Upper lobe of left lung (tissue), 6 donors: Measurements from ENCODE around the gene CNOT10. TPM values are rescaled to one million over a fixed set of nuclear protein-coding genes. Genes with fewer than 3 reads are reported as not detected.
"Not testable (repeated sequence)": the region's sequence is repeated elsewhere in the genome, so short reads cannot be mapped to it uniquely, and the experiment has no call there.

Experiments used
- ATAC-seq, 2 donors: fragments of 200-7000 bp; cut with Tn5 transposase; one replicate each; pipeline ENCODE4 v1.9.1; 2022; ENCODE audit warnings: mild to moderate bottlenecking in 2 of 2, moderate library complexity in 2 of 2; ENCODE audit not compliant: low FRiP score in 2 of 2
- DNase-seq, 2 donors: peaks; one replicate each; pipeline ENCODE4 v3.0.0-alpha.2; 2019 to 2020
- H3K27ac ChIP-seq, 4 donors: fragments of 200-600 bp; sonication (generic); one replicate each; pipeline ENCODE4 v1.5.1; 2016 to 2019
- H3K27me3 ChIP-seq, 4 donors: fragments of 200-600 bp; sonication (generic); one replicate each; pipeline ENCODE4 v1.5.1; 2017 to 2019
- H3K36me3 ChIP-seq, 4 donors: fragments of 200-600 bp; sonication (generic); one replicate each; pipeline ENCODE4 v1.5.1; 2016 to 2019
- H3K4me1 ChIP-seq, 4 donors: fragments of 200-600 bp; sonication (generic); one replicate each; pipeline ENCODE4 v1.5.1; 2018 to 2019
- H3K4me3 ChIP-seq, 4 donors: fragments of 200-600 bp; sonication (generic); one replicate each; pipeline ENCODE4 v1.5.1; 2017 to 2019; ENCODE audit warnings: mild to moderate bottlenecking in 2 of 4, moderate library complexity in 1 of 4
- H3K9me3 ChIP-seq, 4 donors: fragments of 200-600 bp; sonication (generic); one replicate each; pipeline ENCODE4 v1.5.1; 2018 to 2019
- EP300 ChIP-seq, 4 donors: sonication (generic); formaldehyde crosslinking; IDR thresholded peaks; one replicate each; pipeline ENCODE4 v1.5.1; 2017; ENCODE audit warnings: antibody characterized with exemption in 4 of 4, control low read depth in 2 of 4
- POLR2A ChIP-seq, 4 donors: fragments of 450-650 bp; IDR thresholded peaks; one replicate each; pipeline ENCODE4 v1.5.1; 2016 to 2017; ENCODE audit warnings: antibody characterized with exemption in 4 of 4, mild to moderate bottlenecking in 2 of 4
- POLR2AphosphoS5 ChIP-seq, 2 donors: sonication (generic); formaldehyde crosslinking; IDR thresholded peaks; one replicate each; pipeline ENCODE4 v1.5.1; 2017; ENCODE audit warnings: antibody characterized with exemption in 2 of 2
- WGBS, 2 donors: methylation state at CpG; one replicate each; pipeline ENCODE4 v1.1.5; 2017 to 2018; 5-methylcytosine and 5-hydroxymethylcytosine counted together
- total RNA-seq, 6 donors: library from RNA; depleted of rRNA in 4 of 6; stranded (reverse); fragments of >200 nt in 4 of 6; gene quantifications; one replicate each; pipeline versions ENCODE4 v1.1.0 to v1.2.1, GENCODE V29; 2016 to 2021
- TF ChIP-seq, protein P1 (sequence below), 6 experiments: fragments of 450-650 bp in 4 of 6; fragments of 200-600 bp in 2 of 6; sonication (generic) in 2 of 6; IDR thresholded peaks; one replicate each; pipeline ENCODE4 v1.5.1; 2016 to 2019; ENCODE audit warnings: antibody characterized with exemption in 6 of 6
- donor health status: DM: no; HTN: no; CAD: no; lungs with moderate emphysema.
- donor health status: DM: no; HTN: yes; CAD: no; lungs with severe emphysema.

CNOT10 gene
- total RNA-seq, 6 donors from 2014 or later = 19.1 to 47.1 (median 29.6) TPM

DNA sequence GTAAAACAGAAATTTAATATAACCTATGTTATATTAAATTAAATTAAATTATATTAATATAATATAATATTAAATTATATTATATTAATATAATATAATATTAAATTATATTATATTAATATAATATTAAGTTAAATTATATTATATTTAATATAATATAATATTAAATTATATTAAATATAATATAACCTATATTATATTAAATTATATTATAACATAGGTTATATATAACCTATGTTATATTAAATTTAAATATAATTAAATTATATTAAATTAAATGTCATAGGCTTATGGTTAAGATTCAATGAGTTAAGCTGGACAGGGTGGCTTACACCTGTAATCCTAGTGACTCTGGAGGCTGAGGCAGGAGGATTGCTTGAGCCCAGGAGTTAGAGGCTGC lies 40.6 kb upstream of the CNOT10 start:
- H3K27ac ChIP-seq = no peak overlapping the region
- TF ChIP-seq POLR2A (IDR thresholded peaks at IDR 0.05) (no peak), EP300 (IDR thresholded peaks at IDR 0.05) (no peak), POLR2AphosphoS5 (IDR thresholded peaks at IDR 0.05) (no peak)
- TF ChIP-seq, protein P1, sequence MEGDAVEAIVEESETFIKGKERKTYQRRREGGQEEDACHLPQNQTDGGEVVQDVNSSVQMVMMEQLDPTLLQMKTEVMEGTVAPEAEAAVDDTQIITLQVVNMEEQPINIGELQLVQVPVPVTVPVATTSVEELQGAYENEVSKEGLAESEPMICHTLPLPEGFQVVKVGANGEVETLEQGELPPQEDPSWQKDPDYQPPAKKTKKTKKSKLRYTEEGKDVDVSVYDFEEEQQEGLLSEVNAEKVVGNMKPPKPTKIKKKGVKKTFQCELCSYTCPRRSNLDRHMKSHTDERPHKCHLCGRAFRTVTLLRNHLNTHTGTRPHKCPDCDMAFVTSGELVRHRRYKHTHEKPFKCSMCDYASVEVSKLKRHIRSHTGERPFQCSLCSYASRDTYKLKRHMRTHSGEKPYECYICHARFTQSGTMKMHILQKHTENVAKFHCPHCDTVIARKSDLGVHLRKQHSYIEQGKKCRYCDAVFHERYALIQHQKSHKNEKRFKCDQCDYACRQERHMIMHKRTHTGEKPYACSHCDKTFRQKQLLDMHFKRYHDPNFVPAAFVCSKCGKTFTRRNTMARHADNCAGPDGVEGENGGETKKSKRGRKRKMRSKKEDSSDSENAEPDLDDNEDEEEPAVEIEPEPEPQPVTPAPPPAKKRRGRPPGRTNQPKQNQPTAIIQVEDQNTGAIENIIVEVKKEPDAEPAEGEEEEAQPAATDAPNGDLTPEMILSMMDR (IDR thresholded peaks at IDR 0.05) = no peak
- H3K4me3 ChIP-seq = no peak overlapping the region
- H3K36me3 ChIP-seq = no peaks in the 10 kb centered on the region
- no peaks in the 10 kb centered on the region for H3K4me1 ChIP-seq
- H3K27me3 ChIP-seq = no peaks in the 10 kb centered on the region
- no peak for DNase-seq
- no peak for ATAC-seq
- no peaks in the 10 kb centered on the region for H3K9me3 ChIP-seq

DNA sequence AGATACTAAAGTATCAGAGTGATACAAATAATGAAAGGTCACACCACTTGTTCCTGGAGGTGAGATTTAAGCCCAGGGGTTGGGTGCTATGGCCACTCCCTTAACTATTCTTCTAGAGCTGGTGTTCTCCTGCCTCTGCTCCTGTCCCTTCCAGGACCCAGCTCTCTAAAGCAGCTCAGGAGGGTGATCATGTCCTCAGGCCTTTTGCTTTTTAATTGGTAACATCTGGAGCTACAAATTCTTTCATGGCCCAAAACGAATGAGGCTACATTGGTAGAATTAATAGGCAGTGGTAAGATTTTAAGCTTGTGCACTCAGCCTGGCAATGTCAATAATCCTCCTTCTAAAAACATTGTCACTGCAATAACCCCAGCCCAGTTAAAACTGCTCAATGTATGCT lies 38.2 kb upstream of the CNOT10 start:
- TF ChIP-seq POLR2A (IDR thresholded peaks at IDR 0.05) (no peak), POLR2AphosphoS5 (IDR thresholded peaks at IDR 0.05) (no peak), EP300 (IDR thresholded peaks at IDR 0.05) (no peak)
- TF ChIP-seq, protein P1 (IDR thresholded peaks at IDR 0.05) = no peak
- no peaks in the 10 kb centered on the region for H3K9me3 ChIP-seq
- H3K36me3 ChIP-seq = no peaks in the 10 kb centered on the region
- H3K4me1 ChIP-seq = no peaks in the 10 kb centered on the region
- DNase-seq (no peak), ATAC-seq (no peak)
- no peak overlapping the region for H3K4me3 ChIP-seq
- no peak overlapping the region for H3K27ac ChIP-seq
- no peaks in the 10 kb centered on the region for H3K27me3 ChIP-seq
- WGBS, 2 donors = 47 to 60% methylated on average over 1 of the region's 1 CpG

DNA sequence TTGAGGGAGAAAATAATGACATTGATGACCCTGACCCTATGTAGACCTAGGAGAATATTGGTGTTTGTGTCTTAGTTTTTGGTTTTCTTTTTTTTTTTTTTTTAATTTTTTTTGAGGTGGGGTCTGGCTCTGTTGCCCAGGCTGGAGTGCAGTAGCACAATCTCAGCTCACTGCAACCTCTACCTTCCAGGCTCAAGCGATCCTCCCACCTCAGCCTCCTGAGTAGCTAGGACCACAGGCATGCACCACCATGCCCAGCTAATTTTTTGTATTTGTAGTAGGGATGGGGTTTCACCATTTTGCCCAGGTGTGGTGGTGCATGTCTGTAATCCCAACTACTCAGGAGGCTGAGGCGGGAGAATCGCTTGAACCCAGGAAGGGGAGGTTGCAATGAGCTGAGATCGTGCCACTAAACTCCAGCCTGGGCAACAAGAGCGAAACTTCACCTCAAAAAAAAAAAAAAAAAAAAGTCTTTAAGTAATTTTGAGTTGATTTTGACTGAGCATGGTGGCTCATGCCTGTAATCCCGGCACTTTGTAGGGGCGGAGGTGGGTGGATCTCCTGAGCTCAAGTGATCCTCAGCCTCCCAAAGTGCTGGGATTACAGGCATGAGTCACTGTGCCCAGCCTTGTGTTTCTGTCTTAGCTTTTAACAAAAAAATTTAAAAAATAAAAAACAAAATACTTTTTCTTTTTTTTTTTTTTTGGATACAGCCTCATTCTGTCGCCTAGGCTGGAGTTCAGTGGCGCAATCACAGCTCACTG lies 32.5 kb upstream of the CNOT10 start:
- H3K27me3 ChIP-seq, H3K4me1 ChIP-seq, H3K36me3 ChIP-seq, ATAC-seq, H3K4me3 ChIP-seq, H3K27ac ChIP-seq, DNase-seq, H3K9me3 ChIP-seq: not testable (repeated sequence)
- WGBS, 2 donors = 94% methylated on average over 9 of the region's 9 CpGs

DNA sequence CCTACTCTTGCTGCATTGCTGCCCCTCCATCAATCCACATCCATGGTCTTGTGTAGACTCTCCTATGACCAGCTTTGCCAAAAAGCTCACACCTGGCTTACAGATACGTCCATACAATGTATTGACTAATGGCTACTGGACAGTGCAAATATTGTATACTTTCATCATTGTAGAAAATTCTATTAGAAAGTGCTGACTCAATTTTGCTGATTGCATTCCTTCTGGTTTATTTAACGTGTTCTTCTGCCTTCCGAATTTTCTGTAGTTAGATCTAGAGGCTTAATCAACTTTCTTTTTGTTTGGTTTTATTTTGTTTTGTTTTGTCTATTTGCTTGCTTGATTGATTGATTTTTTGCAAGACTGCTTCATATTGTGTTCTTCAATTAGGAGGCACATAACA lies 29.8 kb upstream of the CNOT10 start:
- TF ChIP-seq, protein P1 (IDR thresholded peaks at IDR 0.05) = no peak
- TF ChIP-seq POLR2AphosphoS5 (IDR thresholded peaks at IDR 0.05) = no peak
- no peak for TF ChIP-seq EP300 (IDR thresholded peaks at IDR 0.05)
- no peak for TF ChIP-seq POLR2A (IDR thresholded peaks at IDR 0.05)
- Histone ChIP-seq H3K9me3 (no peaks in the 10 kb centered on the region), H3K36me3 (no peaks in the 10 kb centered on the region), H3K4me1 (no peaks in the 10 kb centered on the region), H3K27ac (no peak overlapping the region), H3K27me3 (no peaks in the 10 kb centered on the region), H3K4me3 (no peak overlapping the region)
- ATAC-seq (no peak), DNase-seq (no peak)
- 88 to 89% methylated on average over 3 of the region's 3 CpGs for WGBS, 2 donors

GRCh38 chr3:32660634-32661033 lies 24.4 kb upstream of the CNOT10 start:
- 72 to 74% methylated on average over 3 of the region's 3 CpGs for WGBS, 2 donors
- no peak for ATAC-seq
- DNase-seq = no peak
- H3K27ac ChIP-seq = no peak overlapping the region
- H3K4me1 ChIP-seq = no peaks in the 10 kb centered on the region
- TF ChIP-seq POLR2AphosphoS5 (IDR thresholded peaks at IDR 0.05) (no peak), POLR2A (IDR thresholded peaks at IDR 0.05) (no peak), EP300 (IDR thresholded peaks at IDR 0.05) (no peak)
- TF ChIP-seq, protein P1 (IDR thresholded peaks at IDR 0.05) = no peak
- H3K9me3 ChIP-seq = no peaks in the 10 kb centered on the region
- no peaks in the 10 kb centered on the region for H3K27me3 ChIP-seq
- H3K36me3 ChIP-seq = no peaks in the 10 kb centered on the region
- no peak overlapping the region for H3K4me3 ChIP-seq
